Activated T-cell treated with anti-CD3 and anti-CD28 coated beads, Interleukin-2, amount 50 U/mL, for 72 hours (primary cell): ENCODE measurements around the gene KLK10. TPM values are rescaled to one million over a fixed set of nuclear protein-coding genes. Genes with fewer than 3 reads are reported as not detected.

Experiments used
- ATAC-seq, 2 donors: fragments of 150-1000 bp; cut with Tn5 transposase; replicated peaks in 1 of 2; 2 replicates each; pipeline ENCODE4 v1.10.0; 2021; ENCODE audit warnings: moderate library complexity in 2 of 2, mild to moderate bottlenecking in 1 of 2
- DNase-seq, 2 donors: peaks; one replicate each; pipeline ENCODE4 v3.0.0; 2021 to 2022; ENCODE audit warnings: mixed read lengths in 1 of 2
- H3K27ac Mint-ChIP-seq: one replicate; pipeline ENCODE4 v1.8.0; 2022; ENCODE audit warnings: mild to moderate bottlenecking, moderate library complexity, mixed read lengths
- H3K27me3 Mint-ChIP-seq: one replicate; pipeline ENCODE4 v1.8.0; 2022; ENCODE audit warnings: low read depth, mixed read lengths
- H3K36me3 Mint-ChIP-seq, 2 donors: one replicate each; pipeline ENCODE4 v1.8.0; 2022; ENCODE audit warnings: mixed read lengths in 2 of 2, mild to moderate bottlenecking in 1 of 2; ENCODE audit not compliant: insufficient read depth in 2 of 2
- H3K4me1 Mint-ChIP-seq: one replicate; pipeline ENCODE4 v1.8.0; 2022; ENCODE audit warnings: low read depth, mixed read lengths
- H3K4me3 Mint-ChIP-seq, 2 donors: one replicate each; pipeline ENCODE4 v1.8.0; 2022; ENCODE audit warnings: mild to moderate bottlenecking in 2 of 2, mixed read lengths in 2 of 2, moderate library complexity in 2 of 2
- H3K9me3 Mint-ChIP-seq, 2 donors: one replicate each; pipeline ENCODE4 v1.8.0; 2022; ENCODE audit warnings: mixed read lengths in 2 of 2
- total RNA-seq, 2 donors: library from RNA; stranded (reverse); gene quantifications; one replicate each; pipeline ENCODE4 v1.2.3, GENCODE V29; 2022

Gene KLK10
- total RNA-seq, 2 donors from 2014 or later: not detected

DNA sequence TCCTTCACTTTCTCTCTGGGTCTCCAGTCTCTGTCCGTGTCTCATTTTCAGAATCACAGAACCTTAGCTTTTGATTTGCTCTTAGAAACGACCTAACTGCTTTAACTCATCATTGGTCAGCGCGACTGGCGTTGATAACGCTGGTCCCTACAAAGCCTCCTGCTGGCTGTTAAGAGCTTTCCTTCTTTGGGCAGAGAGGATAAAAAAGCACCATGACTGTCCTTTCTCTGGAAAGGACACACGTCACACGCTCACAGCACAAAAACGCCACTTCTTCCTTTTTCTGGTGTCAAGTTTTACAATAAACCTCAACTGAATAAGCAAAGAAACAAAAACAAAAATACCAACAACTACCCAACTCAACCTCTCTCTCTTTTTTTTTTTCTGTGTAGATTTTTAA lies 17.0 kb upstream of the KLK10 start:
- no peaks in the 10 kb centered on the region for H3K36me3 Mint-ChIP-seq
- H3K4me1 Mint-ChIP-seq: no peaks in the 10 kb centered on the region
- DNase-seq (no peak), ATAC-seq (no peak)
- no peak overlapping the region for H3K4me3 Mint-ChIP-seq
- no peaks in the 10 kb centered on the region for H3K9me3 Mint-ChIP-seq
- H3K27ac Mint-ChIP-seq: no peak overlapping the region
- H3K27me3 Mint-ChIP-seq: peaks cover 21% of the 10 kb centered on the region

DNA sequence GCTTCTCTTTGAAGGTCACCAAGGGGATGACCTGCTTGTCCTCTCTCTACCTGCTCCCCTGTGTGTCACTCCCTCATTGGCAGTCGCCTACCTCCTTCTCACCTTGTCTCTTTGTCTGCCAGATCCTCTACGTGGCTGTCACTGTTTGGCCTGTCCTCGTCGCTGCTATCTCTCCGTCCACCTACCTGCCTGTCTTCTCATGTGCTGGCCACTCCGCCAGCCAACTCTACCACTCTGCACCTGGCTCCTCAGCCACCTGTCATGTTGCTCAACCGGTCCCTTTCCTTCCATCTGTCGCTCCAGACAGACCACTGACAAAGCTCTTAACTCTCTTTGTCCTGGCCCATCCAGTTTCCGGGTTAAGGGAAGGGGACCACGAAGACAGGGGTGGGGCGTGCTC lies 15.2 kb upstream of the KLK10 start, which contains the start of gene KLK12:
Gene KLK12 (minus strand): TSS at position 299 of the 400 bp plus-strand sequence. CDS start 381 bp downstream, outside the sequence.
- Mint-ChIP-seq H3K27ac (no peak within 1 kb of the TSS), H3K4me3 (no peak within 1 kb of the TSS), H3K9me3 (no peaks in the 10 kb centered on the region), H3K36me3 (no peaks in the 10 kb centered on the region), H3K4me1 (no peaks in the 10 kb centered on the region), H3K27me3 (peaks cover 21% of the 10 kb centered on the region)
- no peak for ATAC-seq
- DNase-seq: no peak

DNA sequence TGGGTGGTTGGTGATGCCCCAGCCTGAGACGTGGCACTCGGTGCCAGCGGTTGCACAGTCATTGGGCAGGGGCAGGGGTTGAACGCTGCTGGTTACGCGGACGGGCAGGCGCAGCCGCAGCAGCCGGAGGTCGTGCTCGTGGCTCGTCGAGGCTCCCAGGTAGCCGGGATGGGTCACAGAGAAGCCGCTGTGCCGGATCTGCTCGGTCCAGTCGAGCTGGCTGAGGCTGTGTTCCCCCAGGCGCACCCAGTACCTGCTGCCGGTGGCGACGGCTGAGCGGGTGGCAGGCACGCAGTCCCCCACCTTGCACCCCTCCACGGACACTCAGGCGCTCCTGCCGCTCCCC lies 12.3 kb upstream of the KLK10 start:
- ATAC-seq (no peak), DNase-seq (no peak)
- H3K4me1 Mint-ChIP-seq: no peaks in the 10 kb centered on the region
- no peak overlapping the region for H3K4me3 Mint-ChIP-seq
- H3K36me3 Mint-ChIP-seq: no peaks in the 10 kb centered on the region
- H3K9me3 Mint-ChIP-seq: no peaks in the 10 kb centered on the region
- no peak overlapping the region for H3K27ac Mint-ChIP-seq
- H3K27me3 Mint-ChIP-seq: peaks cover 31% of the 10 kb centered on the region

DNA sequence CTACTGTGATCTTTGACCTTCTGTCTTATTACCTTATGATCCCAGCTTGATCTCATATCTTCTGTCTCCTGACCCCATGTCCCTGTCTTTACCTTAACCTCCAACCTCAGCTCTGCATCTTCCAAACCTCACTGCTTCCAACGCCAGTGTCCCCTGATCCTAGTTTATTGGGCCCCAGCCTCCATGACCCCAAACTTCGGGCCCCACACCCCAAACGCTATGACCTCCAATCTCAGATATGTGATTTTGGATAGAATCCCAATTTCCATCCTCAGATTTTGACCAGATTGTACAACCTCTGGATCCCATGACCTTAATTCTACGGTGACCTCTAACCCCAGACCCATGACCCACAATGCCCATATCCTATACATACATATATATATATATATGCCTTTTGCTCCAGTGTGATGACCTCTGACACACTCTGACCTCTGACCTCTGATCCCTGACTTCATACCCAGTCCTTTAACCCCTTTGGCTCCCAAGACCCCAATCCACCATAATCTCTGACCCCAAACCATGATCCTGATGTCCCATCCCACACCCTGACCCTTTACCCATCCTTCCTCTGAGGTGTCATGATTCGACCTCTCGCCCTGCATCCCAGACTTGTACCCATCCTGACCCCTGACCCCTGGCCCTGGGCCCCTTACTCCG lies 11.8 kb upstream of the KLK10 start:
- Mint-ChIP-seq H3K9me3 (no peaks in the 10 kb centered on the region), H3K4me1 (no peaks in the 10 kb centered on the region), H3K27me3 (peaks cover 36% of the 10 kb centered on the region), H3K36me3 (no peaks in the 10 kb centered on the region), H3K27ac (no peak overlapping the region), H3K4me3 (no peak overlapping the region)
- no peak for ATAC-seq
- DNase-seq: no peak

GRCh38 chr19:51030631-51031030 lies 11.1 kb upstream of the KLK10 start:
- no peak for ATAC-seq
- Mint-ChIP-seq H3K4me1 (no peaks in the 10 kb centered on the region), H3K27me3 (peaks cover 34% of the 10 kb centered on the region)

DNA sequence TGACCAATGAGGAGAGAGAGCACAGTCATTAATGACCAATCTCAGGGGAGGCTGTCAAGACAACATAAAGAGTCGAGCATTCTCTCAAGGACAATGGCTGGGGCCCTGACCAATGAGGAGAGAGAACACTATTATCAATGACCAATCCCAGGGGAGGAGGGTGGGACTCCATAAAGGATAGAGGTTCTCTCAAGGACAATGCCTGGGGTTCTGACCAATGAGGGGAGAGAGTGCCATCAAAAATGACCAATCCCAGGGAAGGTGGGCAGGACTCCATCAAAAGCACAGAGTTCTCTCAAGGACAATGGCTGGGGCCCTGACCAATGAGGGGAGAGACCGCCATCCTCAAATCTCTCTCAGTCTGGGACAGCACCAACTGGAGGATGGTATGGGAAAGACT lies 10.2 kb upstream of the KLK10 start:
- Mint-ChIP-seq H3K36me3 (no peaks in the 10 kb centered on the region), H3K27ac (no peak overlapping the region), H3K27me3 (peaks cover 25% of the 10 kb centered on the region), H3K9me3 (no peaks in the 10 kb centered on the region), H3K4me3 (no peak overlapping the region), H3K4me1 (no peaks in the 10 kb centered on the region)
- ATAC-seq (no peak), DNase-seq (no peak)

More at GRCh38 chr19:51030631-51031030, 11.1 kb upstream of the KLK10 start:
- no peak overlapping the region for H3K27ac Mint-ChIP-seq
- H3K9me3 Mint-ChIP-seq: no peaks in the 10 kb centered on the region
- DNase-seq: no peak
- no peaks in the 10 kb centered on the region for H3K36me3 Mint-ChIP-seq
- H3K4me3 Mint-ChIP-seq: no peak overlapping the region

- no peaks in the 10 kb centered on the region for H3K4me1 Mint-ChIP-seq
- H3K36me3 Mint-ChIP-seq: no peaks in the 10 kb centered on the region
- H3K4me3 Mint-ChIP-seq: no peak overlapping the region
- H3K27ac Mint-ChIP-seq: no peak overlapping the region
- H3K9me3 Mint-ChIP-seq: no peaks in the 10 kb centered on the region
- peaks cover 14% of the 10 kb centered on the region for H3K27me3 Mint-ChIP-seq
- ATAC-seq (no peak), DNase-seq (no peak)
These were observed 8.4 kb upstream of the KLK10 start for GRCh38 chr19:51027873-51028272.

DNA sequence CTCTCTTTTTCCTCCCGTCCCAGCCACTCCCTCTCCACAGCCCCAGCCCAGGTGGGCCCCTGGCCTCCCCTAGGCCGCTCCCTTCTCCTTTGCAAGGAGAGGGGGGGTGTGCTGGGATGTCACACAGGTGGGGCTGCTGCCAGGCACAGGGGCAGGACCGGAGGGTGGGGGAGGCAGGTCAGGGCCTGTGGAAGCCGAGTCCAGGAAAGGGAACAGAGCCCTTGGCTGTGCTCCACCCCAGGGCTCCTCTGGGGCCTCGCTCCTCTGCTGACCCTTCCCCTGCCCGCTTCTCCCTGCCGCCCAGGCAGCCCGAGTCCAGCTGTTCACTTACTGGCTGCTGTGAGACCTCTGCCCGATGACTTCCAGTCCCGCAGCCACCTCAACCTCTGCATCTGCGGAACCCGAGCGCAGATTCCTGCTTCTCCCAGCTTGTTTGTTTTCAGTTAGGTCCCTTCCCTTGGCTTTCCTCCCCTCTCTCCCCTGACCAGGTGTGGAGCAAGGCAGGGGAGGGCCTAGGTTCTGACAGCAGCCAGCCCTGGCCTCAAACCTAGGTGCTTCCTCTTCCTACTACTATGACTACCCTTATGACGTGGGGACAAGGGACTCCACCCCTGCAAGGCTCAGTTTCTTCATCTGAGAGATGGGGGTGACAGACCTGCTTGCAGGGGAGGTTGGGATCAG lies 7.8 kb upstream of the KLK10 start:
- ATAC-seq (no peak), DNase-seq (no peak)
- H3K27ac Mint-ChIP-seq: no peak overlapping the region
- peaks cover 14% of the 10 kb centered on the region for H3K27me3 Mint-ChIP-seq
- no peaks in the 10 kb centered on the region for H3K4me1 Mint-ChIP-seq
- H3K9me3 Mint-ChIP-seq: no peaks in the 10 kb centered on the region
- no peak overlapping the region for H3K4me3 Mint-ChIP-seq
- no peaks in the 10 kb centered on the region for H3K36me3 Mint-ChIP-seq

- Mint-ChIP-seq H3K27me3 (peaks cover 14% of the 10 kb centered on the region), H3K9me3 (no peaks in the 10 kb centered on the region), H3K36me3 (no peaks in the 10 kb centered on the region), H3K27ac (no peak within 1 kb of the TSS), H3K4me3 (no peak within 1 kb of the TSS), H3K4me1 (no peaks in the 10 kb centered on the region)
- no peak for ATAC-seq
- no peak for DNase-seq
These were observed 7.0 kb upstream of the KLK10 start, which contains the start of gene KLK11 for GRCh38 chr19:51026554-51026831. Gene KLK11 (minus strand): TSS chr19:51026616. CDS start chr19:51025631, 985 bp downstream.

DNA sequence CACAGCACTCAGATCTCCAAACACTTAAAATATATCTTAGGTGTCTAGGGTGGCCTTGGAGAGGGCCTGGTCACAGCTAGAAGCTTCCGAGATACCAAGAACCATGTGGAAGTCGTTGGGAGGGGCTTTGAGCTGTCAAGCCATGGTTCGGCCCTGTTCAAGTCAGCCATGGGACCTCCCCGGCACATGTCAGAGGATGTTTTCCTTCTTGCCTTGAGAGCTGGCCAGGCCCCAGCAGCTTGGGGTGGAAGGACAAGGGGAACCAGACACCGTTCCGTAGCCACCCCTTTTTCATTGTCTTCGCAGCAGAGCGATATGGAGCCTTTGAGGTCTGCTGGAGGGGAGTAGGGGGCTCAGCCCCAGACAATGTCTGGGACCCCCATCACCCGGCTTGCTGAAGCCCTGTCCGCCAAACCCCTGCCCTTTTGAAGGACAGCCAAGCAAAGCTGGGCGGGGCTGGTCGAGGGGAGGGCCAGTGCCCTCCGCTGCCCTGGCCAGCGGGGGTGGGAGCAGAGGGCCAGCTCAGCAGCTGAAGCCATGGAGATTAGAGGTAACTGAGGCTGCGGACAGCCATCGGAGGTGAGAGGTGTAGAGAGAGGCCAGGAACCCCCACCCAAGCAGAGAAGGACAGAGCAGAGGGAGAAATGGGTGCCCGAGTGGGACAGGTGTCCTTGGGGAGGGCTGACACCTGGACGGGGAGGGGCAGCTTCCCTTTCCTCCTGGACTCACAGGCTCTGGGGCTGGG lies 6.5 kb upstream of the KLK10 start:
- ATAC-seq: no peak
- Mint-ChIP-seq H3K27me3 (peaks cover 15% of the 10 kb centered on the region), H3K27ac (no peak overlapping the region), H3K4me3 (no peak overlapping the region), H3K9me3 (no peaks in the 10 kb centered on the region), H3K36me3 (no peaks in the 10 kb centered on the region), H3K4me1 (no peaks in the 10 kb centered on the region)
- DNase-seq: no peak

GRCh38 chr19:51025401-51025800 lies 5.9 kb upstream of the KLK10 start:
- H3K27me3 Mint-ChIP-seq: peaks cover 21% of the 10 kb centered on the region
- H3K4me1 Mint-ChIP-seq: no peaks in the 10 kb centered on the region
- ATAC-seq: no peak
- DNase-seq: no peak
- H3K9me3 Mint-ChIP-seq: no peaks in the 10 kb centered on the region
- H3K36me3 Mint-ChIP-seq: no peaks in the 10 kb centered on the region
- no peak overlapping the region for H3K4me3 Mint-ChIP-seq
- H3K27ac Mint-ChIP-seq: no peak overlapping the region

DNA sequence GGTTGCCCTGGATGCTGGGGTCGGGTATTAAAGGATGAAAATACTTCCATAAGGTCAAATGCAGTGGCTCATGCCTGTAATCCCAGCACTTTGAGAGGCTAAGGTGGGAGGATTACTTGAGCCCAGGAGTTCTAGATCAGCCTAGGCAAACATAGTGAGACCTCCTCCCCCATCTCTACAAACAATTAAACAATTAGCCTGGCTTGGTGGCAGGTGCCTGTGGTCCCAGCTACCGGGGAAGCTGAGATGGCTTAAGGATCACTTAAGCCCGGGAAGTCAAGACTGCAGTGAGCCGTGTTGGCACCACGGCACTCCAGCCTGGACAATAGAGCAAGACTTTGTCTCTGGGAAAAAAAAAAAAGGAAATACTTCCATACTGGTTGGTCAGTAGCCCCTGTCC lies 5.4 kb upstream of the KLK10 start:
- DNase-seq: no peak
- Mint-ChIP-seq H3K27me3 (peaks cover 25% of the 10 kb centered on the region), H3K4me3 (no peak overlapping the region), H3K36me3 (no peaks in the 10 kb centered on the region), H3K27ac (no peak overlapping the region), H3K9me3 (no peaks in the 10 kb centered on the region), H3K4me1 (no peaks in the 10 kb centered on the region)
- no peak for ATAC-seq

DNA sequence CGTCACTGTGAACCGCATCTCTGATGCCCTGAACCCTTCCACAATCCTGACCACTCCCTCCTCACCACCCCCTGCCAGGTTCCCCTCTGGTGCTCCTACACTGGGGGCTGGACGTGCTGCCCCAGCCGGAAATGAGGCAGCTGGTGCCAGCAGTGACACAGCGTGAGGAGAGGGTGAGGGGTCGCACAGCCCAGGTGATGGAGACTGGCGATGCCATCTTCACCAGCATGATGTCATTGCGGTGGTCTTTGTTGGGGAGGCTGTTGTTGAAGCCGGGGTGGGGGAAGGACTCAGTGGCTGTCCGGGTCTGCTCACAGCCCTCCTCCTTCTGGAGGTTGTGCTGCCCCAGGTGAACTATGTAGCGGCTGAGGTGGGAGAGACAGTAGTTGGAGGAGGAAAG lies 4.4 kb upstream of the KLK10 start:
- peaks cover 30% of the 10 kb centered on the region for H3K27me3 Mint-ChIP-seq
- H3K4me3 Mint-ChIP-seq: no peak overlapping the region
- H3K4me1 Mint-ChIP-seq: no peaks in the 10 kb centered on the region
- no peak overlapping the region for H3K27ac Mint-ChIP-seq
- ATAC-seq (no peak), DNase-seq (no peak)
- H3K36me3 Mint-ChIP-seq: no peaks in the 10 kb centered on the region
- H3K9me3 Mint-ChIP-seq: no peaks in the 10 kb centered on the region
